ENCODE results near the gene CACNA2D4.

Gene CACNA2D4

GRCh38 chr12:1782215-1782614, 136.2 kb downstream of the CACNA2D4 start:
- peaks cover 32% of the 10 kb centered on the region for H3K36me3 ChIP-seq
- TF ChIP-seq, protein P1, sequence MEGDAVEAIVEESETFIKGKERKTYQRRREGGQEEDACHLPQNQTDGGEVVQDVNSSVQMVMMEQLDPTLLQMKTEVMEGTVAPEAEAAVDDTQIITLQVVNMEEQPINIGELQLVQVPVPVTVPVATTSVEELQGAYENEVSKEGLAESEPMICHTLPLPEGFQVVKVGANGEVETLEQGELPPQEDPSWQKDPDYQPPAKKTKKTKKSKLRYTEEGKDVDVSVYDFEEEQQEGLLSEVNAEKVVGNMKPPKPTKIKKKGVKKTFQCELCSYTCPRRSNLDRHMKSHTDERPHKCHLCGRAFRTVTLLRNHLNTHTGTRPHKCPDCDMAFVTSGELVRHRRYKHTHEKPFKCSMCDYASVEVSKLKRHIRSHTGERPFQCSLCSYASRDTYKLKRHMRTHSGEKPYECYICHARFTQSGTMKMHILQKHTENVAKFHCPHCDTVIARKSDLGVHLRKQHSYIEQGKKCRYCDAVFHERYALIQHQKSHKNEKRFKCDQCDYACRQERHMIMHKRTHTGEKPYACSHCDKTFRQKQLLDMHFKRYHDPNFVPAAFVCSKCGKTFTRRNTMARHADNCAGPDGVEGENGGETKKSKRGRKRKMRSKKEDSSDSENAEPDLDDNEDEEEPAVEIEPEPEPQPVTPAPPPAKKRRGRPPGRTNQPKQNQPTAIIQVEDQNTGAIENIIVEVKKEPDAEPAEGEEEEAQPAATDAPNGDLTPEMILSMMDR (IDR thresholded peaks at IDR 0.05; ENCODE audit: low read depth, low read length) = no peak
- no peaks in the 10 kb centered on the region for H3K9me3 ChIP-seq
- no peak for DNase-seq
- no peak overlapping the region for H3K4me3 ChIP-seq (ENCODE audit: low read depth, low read length)
- no peaks in the 10 kb centered on the region for H3K4me1 ChIP-seq
- no peaks in the 10 kb centered on the region for H3K27me3 ChIP-seq

DNA sequence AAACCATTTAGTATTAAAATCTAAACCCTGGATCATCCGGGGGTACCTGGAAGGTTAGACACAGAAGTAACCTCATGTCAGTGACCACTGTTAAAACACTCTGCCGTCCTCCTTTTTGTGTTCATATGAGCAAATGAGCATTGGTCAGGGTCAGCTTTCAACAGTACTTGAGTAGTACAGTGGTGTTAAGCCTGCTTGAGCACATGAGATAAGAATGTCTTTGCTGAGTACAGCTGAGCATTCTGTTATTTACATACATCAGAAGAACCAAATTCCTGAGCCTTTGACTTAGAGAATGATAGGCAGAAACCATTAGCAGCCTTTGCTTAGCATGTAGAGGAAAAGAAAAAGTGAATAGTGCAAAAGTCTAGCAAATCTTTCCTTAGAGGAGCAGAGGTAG, 136.7 kb downstream of the CACNA2D4 start:
- TF ChIP-seq, protein P1 (IDR thresholded peaks at IDR 0.05; ENCODE audit: low read depth, low read length) = no peak
- H3K27me3 ChIP-seq = no peaks in the 10 kb centered on the region
- peaks cover 28% of the 10 kb centered on the region for H3K36me3 ChIP-seq
- peaks cover 3% of the 10 kb centered on the region for H3K4me1 ChIP-seq
- no peaks in the 10 kb centered on the region for H3K9me3 ChIP-seq
- H3K4me3 ChIP-seq (ENCODE audit: low read depth, low read length) = no peak overlapping the region
- DNase-seq = no peak

GRCh38 chr12:1779783-1780182, 138.7 kb downstream of the CACNA2D4 start:
- Histone ChIP-seq H3K27me3 (no peaks in the 10 kb centered on the region), H3K4me1 (peaks cover 11% of the 10 kb centered on the region), H3K36me3 (peaks cover 21% of the 10 kb centered on the region), H3K9me3 (no peaks in the 10 kb centered on the region), H3K4me3 (ENCODE audit: low read depth, low read length) (no peak overlapping the region)
- TF ChIP-seq, protein P1 (IDR thresholded peaks at IDR 0.05; ENCODE audit: low read depth, low read length) = no peak
- DNase-seq = no peak

DNA sequence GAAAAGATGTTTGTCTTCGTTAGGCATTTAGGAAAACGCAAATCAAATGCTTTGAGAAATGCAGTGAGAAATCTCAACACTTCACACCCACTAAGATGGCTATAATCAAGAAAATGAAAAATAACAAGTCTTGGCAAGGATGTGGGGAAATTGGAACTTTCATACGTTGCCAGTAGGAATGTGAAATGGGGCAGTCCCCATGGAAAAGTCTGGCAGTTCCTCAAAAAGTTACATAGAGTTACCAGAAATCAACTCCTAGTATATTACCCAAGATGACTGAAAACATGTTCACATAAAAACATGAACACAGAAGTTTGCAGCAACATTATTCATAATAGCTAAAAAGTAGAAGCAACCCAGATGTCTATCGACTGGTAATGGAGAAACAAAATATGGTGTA, 139.5 kb downstream of the CACNA2D4 start:
- Histone ChIP-seq H3K4me1 (peaks cover 11% of the 10 kb centered on the region), H3K36me3 (peaks cover 17% of the 10 kb centered on the region), H3K27me3 (no peaks in the 10 kb centered on the region), H3K4me3 (ENCODE audit: low read depth, low read length) (no peak overlapping the region), H3K9me3 (no peaks in the 10 kb centered on the region)
- DNase-seq = no peak
- TF ChIP-seq, protein P1 (IDR thresholded peaks at IDR 0.05; ENCODE audit: low read depth, low read length) = no peak

DNA sequence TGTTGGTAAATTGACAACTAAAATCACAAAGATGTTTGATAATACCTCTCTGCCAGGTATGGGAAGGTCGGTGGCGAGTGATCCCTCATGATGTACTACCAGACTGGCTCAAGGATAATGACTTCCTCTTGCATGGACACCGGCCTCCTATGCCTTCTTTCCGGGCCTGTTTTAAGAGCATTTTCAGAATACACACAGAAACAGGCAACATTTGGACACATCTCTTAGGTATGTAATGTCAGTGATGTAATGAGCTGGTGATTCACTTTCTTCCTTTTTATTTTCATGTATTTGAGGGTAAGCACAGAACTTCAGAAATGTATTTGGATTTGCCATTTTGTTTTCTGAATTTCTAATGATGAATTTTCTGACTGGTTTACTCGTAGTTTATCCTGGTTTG, 140.7 kb downstream of the CACNA2D4 start:
- H3K4me3 ChIP-seq (ENCODE audit: low read depth, low read length) = no peak overlapping the region

GRCh38 chr12:1776170-1776921, 142.1 kb downstream of the CACNA2D4 start:
- Histone ChIP-seq H3K4me1 (peaks cover 11% of the 10 kb centered on the region), H3K4me3 (ENCODE audit: low read depth, low read length) (no peak overlapping the region), H3K27me3 (no peaks in the 10 kb centered on the region), H3K36me3 (peaks cover 18% of the 10 kb centered on the region), H3K9me3 (no peaks in the 10 kb centered on the region)
- TF ChIP-seq, protein P1 (IDR thresholded peaks at IDR 0.05; ENCODE audit: low read depth, low read length) = no peak
- DNase-seq = peak; percentile 50

More for the DNA sequence above, 140.7 kb downstream of the CACNA2D4 start:
- H3K4me1 ChIP-seq = peaks cover 11% of the 10 kb centered on the region
- no peaks in the 10 kb centered on the region for H3K9me3 ChIP-seq
- H3K36me3 ChIP-seq = peaks cover 17% of the 10 kb centered on the region
- no peaks in the 10 kb centered on the region for H3K27me3 ChIP-seq
- TF ChIP-seq, protein P1 (IDR thresholded peaks at IDR 0.05; ENCODE audit: low read depth, low read length) = no peak
- no peak for DNase-seq

Data from BE2C (cell line).